SU-DHL-6 (cell line): ENCODE measurements around the gene ZDHHC6.

ENCODE experiments used
- CTCF ChIP-seq: fragments of 200-600 bp; sonication (generic); IDR thresholded peaks from one replicate; pipeline ENCODE4 v1.5.1; 2017; ENCODE audit warnings: antibody characterized with exemption, mild to moderate bottlenecking, low read length, moderate library complexity; ENCODE audit not compliant: insufficient read depth, poor library complexity, severe bottlenecking
- EZH2phosphoT487 ChIP-seq: fragments of 200-600 bp; sonication (generic), shearing (Covaris generic); conservative IDR thresholded peaks from 2 replicates; pipeline ENCODE4 v1.6.1; 2018; ENCODE audit warnings: mild to moderate bottlenecking, antibody characterized with exemption, low read length, moderate library complexity, mixed read lengths

- TF ChIP-seq CTCF = no peak
- TF ChIP-seq EZH2phosphoT487 = no peak
Observed at GRCh38 chr10:112461029-112461887, 14.5 kb upstream of the ZDHHC6 start.
